ENCODE measurements around the gene KRT24.

The KRT24 gene

DNA sequence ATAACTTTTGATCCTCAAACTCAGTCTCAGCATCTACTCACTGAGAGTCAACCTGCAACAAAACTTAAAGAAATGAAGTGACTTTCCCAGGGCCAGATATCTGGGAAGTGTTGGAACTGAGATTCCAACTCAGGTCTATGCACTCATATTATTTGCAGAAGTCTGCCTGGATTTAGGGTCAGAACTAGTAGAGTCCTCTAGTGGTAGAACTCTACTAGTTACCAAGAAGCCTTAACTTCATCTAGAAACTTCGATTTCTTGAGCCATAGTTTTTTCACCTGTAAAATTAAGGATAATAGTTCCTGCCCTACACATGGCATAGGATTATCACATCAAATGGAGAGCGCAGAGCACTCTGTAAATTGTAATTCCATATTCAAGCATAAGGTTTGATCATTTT, 23.4 kb upstream of the KRT24 start:
- Histone ChIP-seq H4K20me1 (ENCODE audit: insufficient read depth, low read length) (no peaks in the 10 kb centered on the region), H3K79me2 (ENCODE audit: low read length) (no peaks in the 10 kb centered on the region), H3K4me2 (ENCODE audit: low read length) (peak overlapping the region; percentile 61), H3K9me3 (ENCODE audit: insufficient read depth, low read length) (no peaks in the 10 kb centered on the region), H3K27me3 (ENCODE audit: low read depth, low read length) (no peaks in the 10 kb centered on the region), H3K36me3 (replicated peaks; ENCODE audit: low read depth, low read length) (no peaks in the 10 kb centered on the region), H3K4me1 (ENCODE audit: low read length) (peaks cover 17% of the 10 kb centered on the region), H3K4me3 (ENCODE audit: low read length) (no peak overlapping the region), H3K9ac (ENCODE audit: low read length) (no peak overlapping the region), H3K27ac (ENCODE audit: low read length) (peak overlapping the region; percentile 45; the same call in 1 of the 2 replicates), H2AFZ (ENCODE audit: low read depth, low read length) (no peak overlapping the region)
- TF ChIP-seq EZH2phosphoT487 (IDR thresholded peaks at IDR 0.05; ENCODE audit: low read depth) = no peak
- TF ChIP-seq, protein P1, sequence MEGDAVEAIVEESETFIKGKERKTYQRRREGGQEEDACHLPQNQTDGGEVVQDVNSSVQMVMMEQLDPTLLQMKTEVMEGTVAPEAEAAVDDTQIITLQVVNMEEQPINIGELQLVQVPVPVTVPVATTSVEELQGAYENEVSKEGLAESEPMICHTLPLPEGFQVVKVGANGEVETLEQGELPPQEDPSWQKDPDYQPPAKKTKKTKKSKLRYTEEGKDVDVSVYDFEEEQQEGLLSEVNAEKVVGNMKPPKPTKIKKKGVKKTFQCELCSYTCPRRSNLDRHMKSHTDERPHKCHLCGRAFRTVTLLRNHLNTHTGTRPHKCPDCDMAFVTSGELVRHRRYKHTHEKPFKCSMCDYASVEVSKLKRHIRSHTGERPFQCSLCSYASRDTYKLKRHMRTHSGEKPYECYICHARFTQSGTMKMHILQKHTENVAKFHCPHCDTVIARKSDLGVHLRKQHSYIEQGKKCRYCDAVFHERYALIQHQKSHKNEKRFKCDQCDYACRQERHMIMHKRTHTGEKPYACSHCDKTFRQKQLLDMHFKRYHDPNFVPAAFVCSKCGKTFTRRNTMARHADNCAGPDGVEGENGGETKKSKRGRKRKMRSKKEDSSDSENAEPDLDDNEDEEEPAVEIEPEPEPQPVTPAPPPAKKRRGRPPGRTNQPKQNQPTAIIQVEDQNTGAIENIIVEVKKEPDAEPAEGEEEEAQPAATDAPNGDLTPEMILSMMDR (IDR thresholded peaks at IDR 0.05; ENCODE audit: low read depth, low read length) = peak; percentile 50

DNA sequence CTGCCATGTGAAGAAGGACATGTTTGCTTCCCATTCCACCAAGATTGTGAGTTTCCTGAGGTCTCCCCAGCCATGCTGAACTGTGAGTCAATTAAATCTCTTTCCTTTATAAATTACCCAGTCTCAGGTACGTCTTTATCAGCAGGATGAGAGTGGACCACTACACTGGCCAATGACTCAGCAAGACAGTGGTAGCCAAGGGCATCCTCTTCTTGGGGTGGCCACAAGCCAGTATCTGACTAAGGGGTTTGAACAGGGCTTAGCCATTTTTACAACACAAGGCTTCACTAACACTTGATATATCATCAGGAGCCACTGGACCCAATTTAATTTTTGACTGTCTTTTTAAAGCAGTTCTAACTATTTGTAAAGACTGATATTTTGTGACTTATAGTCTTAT, 21.1 kb upstream of the KRT24 start:
- Histone ChIP-seq H2AFZ (ENCODE audit: low read depth, low read length) (no peak overlapping the region), H3K4me3 (ENCODE audit: low read length) (no peak overlapping the region), H4K20me1 (ENCODE audit: insufficient read depth, low read length) (no peaks in the 10 kb centered on the region), H3K9me3 (ENCODE audit: insufficient read depth, low read length) (no peaks in the 10 kb centered on the region), H3K79me2 (ENCODE audit: low read length) (no peaks in the 10 kb centered on the region), H3K9ac (ENCODE audit: low read length) (no peak overlapping the region), H3K4me2 (ENCODE audit: low read length) (no peak overlapping the region), H3K27me3 (ENCODE audit: low read depth, low read length) (no peaks in the 10 kb centered on the region), H3K4me1 (ENCODE audit: low read length) (peaks cover 17% of the 10 kb centered on the region), H3K27ac (ENCODE audit: low read length) (no peak overlapping the region), H3K36me3 (replicated peaks; ENCODE audit: low read depth, low read length) (no peaks in the 10 kb centered on the region)
- no peak for TF ChIP-seq EZH2phosphoT487 (IDR thresholded peaks at IDR 0.05; ENCODE audit: low read depth)
- TF ChIP-seq, protein P1 (IDR thresholded peaks at IDR 0.05; ENCODE audit: low read depth, low read length) = no peak

DNA sequence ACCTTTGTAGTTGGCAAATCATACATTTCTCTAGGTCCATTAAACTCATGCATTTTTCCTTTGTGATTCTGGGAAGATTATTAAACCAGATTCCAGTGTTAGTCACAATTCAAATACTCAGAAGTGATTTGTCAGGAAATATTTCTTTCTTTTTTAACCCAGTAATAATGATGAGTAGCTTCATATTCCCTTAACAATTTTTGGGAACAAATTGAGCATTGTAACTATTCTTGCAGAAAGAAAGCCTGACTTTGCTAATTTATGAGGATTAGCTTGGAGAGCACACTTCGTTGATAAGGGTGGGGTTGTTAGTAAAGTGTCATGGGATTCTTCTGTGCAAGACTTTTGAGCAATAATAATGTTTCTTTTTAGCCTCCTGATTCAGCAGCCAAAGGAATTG, 18.7 kb upstream of the KRT24 start:
- Histone ChIP-seq H3K79me2 (ENCODE audit: low read length) (no peaks in the 10 kb centered on the region), H3K27ac (ENCODE audit: low read length) (no peak overlapping the region), H3K9me3 (ENCODE audit: insufficient read depth, low read length) (no peaks in the 10 kb centered on the region), H3K4me3 (ENCODE audit: low read length) (no peak overlapping the region), H3K4me1 (ENCODE audit: low read length) (peaks cover 6% of the 10 kb centered on the region), H3K27me3 (ENCODE audit: low read depth, low read length) (no peaks in the 10 kb centered on the region), H3K36me3 (replicated peaks; ENCODE audit: low read depth, low read length) (no peaks in the 10 kb centered on the region), H3K9ac (ENCODE audit: low read length) (no peak overlapping the region), H3K4me2 (ENCODE audit: low read length) (no peak overlapping the region), H4K20me1 (ENCODE audit: insufficient read depth, low read length) (no peaks in the 10 kb centered on the region), H2AFZ (ENCODE audit: low read depth, low read length) (no peak overlapping the region)
- TF ChIP-seq EZH2phosphoT487 (IDR thresholded peaks at IDR 0.05; ENCODE audit: low read depth) = no peak
- TF ChIP-seq, protein P1 (IDR thresholded peaks at IDR 0.05; ENCODE audit: low read depth, low read length) = no peak

DNA sequence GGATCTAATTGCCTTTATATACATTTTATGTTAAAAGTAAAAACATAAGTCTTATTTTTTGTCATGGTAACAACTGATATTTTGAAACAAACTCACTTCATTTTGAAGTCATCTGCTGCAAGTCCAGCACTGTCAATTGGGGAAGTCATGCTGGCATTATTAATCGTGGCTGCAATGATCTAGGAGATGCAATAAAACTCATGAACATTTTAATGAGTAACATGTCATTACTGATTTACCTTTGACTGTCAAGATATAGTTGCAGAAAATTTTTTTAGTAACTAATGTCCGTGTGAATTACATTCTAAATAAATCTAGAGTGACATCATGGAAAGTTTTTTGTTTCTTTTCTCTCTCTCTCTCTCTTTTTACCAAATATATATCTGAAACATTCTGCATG, 17.3 kb upstream of the KRT24 start:
- no peak overlapping the region for H3K4me3 ChIP-seq (ENCODE audit: low read length)
- H3K27ac ChIP-seq (ENCODE audit: low read length) = no peak overlapping the region
- no peaks in the 10 kb centered on the region for H3K79me2 ChIP-seq (ENCODE audit: low read length)
- no peaks in the 10 kb centered on the region for H3K27me3 ChIP-seq (ENCODE audit: low read depth, low read length)
- H3K9ac ChIP-seq (ENCODE audit: low read length) = no peak overlapping the region
- H3K36me3 ChIP-seq (replicated peaks; ENCODE audit: low read depth, low read length) = no peaks in the 10 kb centered on the region
- H2AFZ ChIP-seq (ENCODE audit: low read depth, low read length) = no peak overlapping the region
- TF ChIP-seq, protein P1 (IDR thresholded peaks at IDR 0.05; ENCODE audit: low read depth, low read length) = no peak
- no peak for TF ChIP-seq EZH2phosphoT487 (IDR thresholded peaks at IDR 0.05; ENCODE audit: low read depth)
- H4K20me1 ChIP-seq (ENCODE audit: insufficient read depth, low read length) = no peaks in the 10 kb centered on the region
- H3K9me3 ChIP-seq (ENCODE audit: insufficient read depth, low read length) = no peaks in the 10 kb centered on the region
- H3K4me1 ChIP-seq (ENCODE audit: low read length) = no peaks in the 10 kb centered on the region
- H3K4me2 ChIP-seq (ENCODE audit: low read length) = no peak overlapping the region
